Stimulated activated CD4-positive, alpha-beta T cell treated with anti-CD3 and anti-CD28 coated beads, Interleukin-4, amount 100 ng/mL, for 48 hours (primary cell): ENCODE results near the gene OR2A2.

ENCODE experiments used
- DNase-seq, 2 donors: peaks; one replicate each; pipeline ENCODE4 v3.0.0-alpha.2; 2020; ENCODE audit warnings: low read depth in 2 of 2

The OR2A2 gene

DNA sequence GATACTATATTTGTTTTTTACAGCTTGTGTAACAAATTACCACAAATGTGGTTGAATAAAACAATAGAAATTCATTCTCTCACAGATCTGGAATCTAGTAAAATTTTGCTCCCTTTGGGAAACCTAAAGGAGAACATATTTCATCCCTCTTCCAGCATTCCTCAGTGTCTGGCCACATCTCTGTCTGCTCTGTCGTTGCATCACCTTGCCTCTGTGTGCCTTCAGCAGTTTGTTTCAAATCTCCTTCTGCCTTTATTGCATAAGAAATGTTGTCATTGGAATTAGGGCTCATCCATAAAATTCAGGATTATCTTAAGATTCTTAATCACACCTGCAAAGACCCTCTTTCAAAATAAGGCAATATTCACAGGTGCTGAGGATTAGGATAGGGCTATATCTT, 28.1 kb downstream of the OR2A2 start:
- DNase-seq: no peak

DNA sequence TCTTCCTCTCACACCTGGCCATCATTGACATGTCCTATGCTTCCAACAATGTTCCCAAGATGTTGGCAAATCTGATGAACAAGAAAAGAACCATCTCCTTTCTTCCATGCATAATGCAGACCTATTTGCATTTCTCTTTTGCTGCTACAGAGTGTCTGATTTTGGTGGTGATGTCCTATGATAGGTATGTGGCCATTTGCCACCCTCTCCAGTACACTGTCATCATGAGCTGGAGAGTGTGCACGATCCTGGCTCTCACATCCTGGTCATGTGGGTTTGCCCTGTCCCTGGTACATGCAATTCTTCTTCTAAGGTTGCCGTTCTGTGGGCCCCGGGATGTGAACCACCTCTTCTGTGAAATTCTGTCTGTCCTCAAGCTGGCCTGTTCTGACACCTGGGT, 32.8 kb downstream of the OR2A2 start:
- DNase-seq: no peak

DNA sequence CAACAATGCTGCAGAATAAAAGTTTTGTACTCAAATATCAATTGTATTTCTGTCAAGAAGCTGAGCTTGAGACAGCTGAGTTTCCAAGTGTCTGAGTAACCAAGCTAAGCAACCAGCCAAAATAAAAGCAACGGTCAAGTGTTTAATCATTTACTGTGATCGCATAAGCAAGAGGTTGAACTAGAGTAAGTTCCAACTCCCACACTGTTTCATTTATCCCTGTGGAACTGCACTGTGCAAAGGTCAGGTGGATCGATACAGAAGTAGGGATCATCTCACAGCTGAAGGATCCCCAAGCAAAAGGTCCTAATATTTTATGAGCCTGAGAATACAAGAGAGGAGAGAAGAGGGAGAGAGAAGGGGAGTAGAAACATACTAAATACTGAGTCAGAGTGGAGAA, 35.0 kb downstream of the OR2A2 start:
- no peak for DNase-seq

DNA sequence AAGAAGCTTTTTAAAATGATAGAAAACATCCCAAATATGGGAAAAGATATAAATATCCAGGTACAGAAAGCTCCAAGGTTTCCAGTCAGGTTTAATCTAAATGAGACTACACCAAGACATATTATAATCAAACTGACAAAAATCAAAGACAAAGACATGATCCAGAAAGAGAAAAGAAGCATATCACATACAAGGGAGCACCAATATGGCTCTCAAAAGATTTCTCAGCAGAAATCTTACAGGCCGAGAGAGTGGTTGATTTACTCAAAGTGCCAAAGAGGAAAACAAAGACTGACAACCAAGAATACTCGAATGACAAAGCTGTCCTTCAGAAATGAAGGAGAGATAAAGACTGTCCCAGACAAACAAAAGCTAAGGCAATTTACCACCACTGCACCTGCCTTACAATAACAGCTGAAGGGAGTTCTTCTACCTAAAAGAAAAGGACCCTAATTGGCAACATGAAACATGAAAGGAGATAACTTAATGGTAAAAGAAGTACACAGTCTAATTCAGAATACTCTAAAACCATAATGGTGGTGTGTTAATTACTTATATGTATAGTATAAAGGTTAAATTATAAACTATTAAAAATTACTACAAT, 38.9 kb downstream of the OR2A2 start:
- no peak for DNase-seq

DNA sequence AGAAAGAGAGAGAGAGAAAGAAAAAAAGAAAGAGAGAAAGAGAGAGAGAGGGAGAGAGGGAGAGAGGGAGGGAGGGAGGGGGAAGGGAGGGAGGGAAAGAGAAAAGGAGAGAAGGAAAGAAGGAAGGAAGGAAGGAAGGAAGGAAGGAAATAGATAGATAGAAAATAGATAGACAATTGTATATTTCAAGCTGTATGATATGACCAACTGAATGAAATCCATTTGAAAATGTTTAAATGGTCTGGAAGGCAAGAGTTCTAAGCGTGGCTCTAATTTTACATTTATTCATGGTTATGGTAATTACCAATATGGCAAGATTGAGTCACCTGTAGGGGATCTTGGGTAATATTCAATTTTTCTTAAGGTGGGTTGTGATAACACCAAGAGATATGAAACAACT, 49.5 kb downstream of the OR2A2 start:
- DNase-seq: no peak
